Thyroid gland (tissue), 4 donors: ENCODE data around the gene PTCH2. TPM values are rescaled to one million over a fixed set of nuclear protein-coding genes. Genes with fewer than 3 reads are reported as not detected.
A peak's percentile ranks its signal among the peaks of the same experiment; 100 is the strongest.

ENCODE experiments used
- DNase-seq, 2 donors: peaks; one replicate each; pipeline ENCODE4 v3.0.0-alpha.2; 2019
- H3K27ac ChIP-seq, 3 donors: fragments of 200-600 bp; sonication (generic); 1 replicate in 2 of 3; 2 replicates in 1 of 3; pipeline ENCODE4 v1.5.1; 2016 to 2019; ENCODE audit warnings: mild to moderate bottlenecking in 1 of 3, moderate library complexity in 1 of 3
- H3K27me3 ChIP-seq: fragments of 200-600 bp; sonication (generic); one replicate; pipeline ENCODE4 v1.5.1; 2019
- H3K36me3 ChIP-seq, 2 donors: fragments of 200-600 bp; sonication (generic); one replicate each; pipeline ENCODE4 v1.5.1; 2016 to 2019
- H3K4me1 ChIP-seq, 2 donors: fragments of 200-600 bp; sonication (generic); one replicate each; pipeline ENCODE4 v1.5.1; 2017 to 2019
- H3K4me3 ChIP-seq, 3 donors: fragments of 200-600 bp; sonication (generic); replicated peaks in 1 of 3; 1 replicate in 2 of 3; 2 replicates in 1 of 3; pipeline ENCODE4 v1.5.1; 2016; ENCODE audit warnings: mild to moderate bottlenecking in 1 of 3
- H3K9me3 ChIP-seq: fragments of 200-600 bp; sonication (generic); one replicate; pipeline ENCODE4 v1.5.1; 2017
- CTCF ChIP-seq, 6 experiments: fragments of 200-600 bp in 3 of 6; fragments of 450-650 bp in 3 of 6; sonication (generic) in 3 of 6; IDR thresholded peaks; one replicate each; pipeline ENCODE4 v1.5.1; 2016 to 2019; ENCODE audit warnings: antibody characterized with exemption in 6 of 6, mild to moderate bottlenecking in 2 of 6, inconsistent platforms in 1 of 6, moderate library complexity in 1 of 6
- POLR2A ChIP-seq, 2 donors: fragments of 450-650 bp; IDR thresholded peaks; one replicate each; pipeline ENCODE4 v1.6.1; 2017; ENCODE audit warnings: antibody characterized with exemption in 2 of 2, mild to moderate bottlenecking in 2 of 2, moderate library complexity in 1 of 2
- WGBS, 2 donors: methylation state at CpG; one replicate each; pipeline ENCODE4 v1.1.5; 2017; 5-methylcytosine and 5-hydroxymethylcytosine counted together
- intact Hi-C: fragments of 100-400 bp; cut with DNase I; formaldehyde crosslinking; loops from one replicate; pipeline ENCODE4 v1.15.1; 2023
- total RNA-seq, 4 donors: library from RNA; depleted of rRNA; stranded (reverse); fragments of >200 nt; gene quantifications; one replicate each; pipeline ENCODE4 v1.2.3, GENCODE V29; 2016

The PTCH2 gene
- total RNA-seq, 4 donors from 2014 or later: 0.15 to 1.0 (median 0.52) TPM

GRCh38 chr1:44784094-44785028 lies 58.7 kb downstream of the PTCH2 start:
- intact Hi-C loops: loop anchor here (5.0 to 10.0 kb wide), 2 partner anchors 53 to 60 kb away; no protein-coding TSS in a partner anchor
- peaks cover 0 to 3% of the 10 kb centered on the region in 2 donors for H3K36me3 ChIP-seq
- 14 to 24% methylated on average over 11 to 19 of the region's 71 CpGs for WGBS, 2 donors
- peaks cover 18 to 31% of the 10 kb centered on the region in 2 donors for H3K4me1 ChIP-seq
- no peak for TF ChIP-seq CTCF (IDR thresholded peaks at IDR 0.05)
- TF ChIP-seq POLR2A (IDR thresholded peaks at IDR 0.05): no peak
- H3K27ac ChIP-seq: no peak overlapping the region
- H3K4me3 ChIP-seq: peak overlapping the region in 2 of 3 donors; percentile 20 to 42
- no peaks in the 10 kb centered on the region for H3K9me3 ChIP-seq
- H3K27me3 ChIP-seq: no peaks in the 10 kb centered on the region
- peak; percentile 33 to 38 for DNase-seq

- 49 to 56% methylated on average over 8 of the region's 8 CpGs for whole genome bisulfite sequencing, 2 donors
These were observed 59.4 kb downstream of the PTCH2 start for GRCh38 chr1:44783697-44784093.

GRCh38 chr1:44780583-44781121 lies 62.4 kb downstream of the PTCH2 start:
- TF ChIP-seq POLR2A (IDR thresholded peaks at IDR 0.05) (no peak), CTCF (IDR thresholded peaks at IDR 0.05) (no peak)
- Histone ChIP-seq H3K27ac (no peak overlapping the region), H3K36me3 (peaks cover 11 to 22% of the 10 kb centered on the region in 2 donors), H3K4me3 (no peak overlapping the region), H3K4me1 (peaks cover 20 to 28% of the 10 kb centered on the region in 2 donors), H3K9me3 (no peaks in the 10 kb centered on the region), H3K27me3 (no peaks in the 10 kb centered on the region)
- WGBS, 2 donors: 93% methylated on average over 14 of the region's 14 CpGs
- DNase-seq: no peak
- intact Hi-C loops: loop anchor here (10.0 kb wide), 1 partner anchor 56 kb away; no protein-coding TSS in a partner anchor

More at GRCh38 chr1:44783697-44784093, 59.4 kb downstream of the PTCH2 start:
- Histone ChIP-seq H3K27ac (no peak overlapping the region), H3K9me3 (no peaks in the 10 kb centered on the region), H3K4me3 (peak overlapping the region in 2 of 3 donors; percentile 20 to 42), H3K27me3 (no peaks in the 10 kb centered on the region), H3K36me3 (peaks cover 0 to 9% of the 10 kb centered on the region in 2 donors), H3K4me1 (peaks cover 18 to 31% of the 10 kb centered on the region in 2 donors)
- peak; percentile 28 to 45 for DNase-seq
- TF ChIP-seq CTCF (IDR thresholded peaks at IDR 0.05) (no peak), POLR2A (IDR thresholded peaks at IDR 0.05) (no peak)
- intact Hi-C loops: loop anchor here (10.0 kb wide), 1 partner anchor 59 kb away; no protein-coding TSS in a partner anchor

GRCh38 chr1:44778705-44779576 lies 64.1 kb downstream of the PTCH2 start:
- intact Hi-C loops: loop anchor here (5.0 kb wide), 1 partner anchor 37 kb away; no protein-coding TSS in a partner anchor
- Histone ChIP-seq H3K4me3 (no peak overlapping the region), H3K9me3 (no peaks in the 10 kb centered on the region), H3K27ac (no peak overlapping the region), H3K36me3 (peaks cover 11 to 22% of the 10 kb centered on the region in 2 donors), H3K4me1 (peaks cover 16 to 18% of the 10 kb centered on the region in 2 donors), H3K27me3 (no peaks in the 10 kb centered on the region)
- WGBS, 2 donors: 88 to 90% methylated on average over 6 of the region's 6 CpGs
- TF ChIP-seq POLR2A (IDR thresholded peaks at IDR 0.05): no peak
- no peak for TF ChIP-seq CTCF (IDR thresholded peaks at IDR 0.05)
- DNase-seq: no peak
